Prostate gland (tissue), 2 donors: ENCODE results near the gene USP20.

ENCODE experiments used
- POLR2AphosphoS5 ChIP-seq: sonication (generic); formaldehyde crosslinking; IDR thresholded peaks from one replicate; pipeline ENCODE4 v1.6.1; 2017; ENCODE audit warnings: antibody characterized with exemption
- TF ChIP-seq, protein P1 (sequence below), 4 experiments: fragments of 200-600 bp in 2 of 4; fragments of 450-650 bp in 2 of 4; sonication (generic) in 2 of 4; IDR thresholded peaks; 1 replicate in 3 of 4; 2 replicates in 1 of 4; pipeline ENCODE4 v1.5.1; 2016 to 2019; ENCODE audit warnings: antibody characterized with exemption in 4 of 4, mild to moderate bottlenecking in 2 of 4, moderate library complexity in 2 of 4

DNA sequence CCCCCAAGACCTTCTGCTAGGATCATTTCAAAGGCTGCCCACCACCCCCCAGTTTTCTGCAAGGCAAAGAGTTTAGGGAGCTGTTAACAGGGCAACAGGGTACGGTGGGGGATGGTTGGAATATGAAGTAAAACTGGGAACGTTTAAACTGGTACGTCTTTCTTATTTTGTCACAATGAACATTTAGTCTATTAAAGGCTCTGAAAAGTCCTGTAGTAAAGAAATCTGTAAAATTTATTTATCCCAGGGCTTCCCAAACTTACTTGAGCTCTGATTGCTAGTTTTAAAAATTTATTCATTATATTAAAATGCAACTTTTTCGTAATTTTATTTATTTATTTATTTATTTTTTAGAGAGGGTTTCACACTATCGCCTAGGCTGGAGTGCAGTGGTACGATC, 62.0 kb downstream of the USP20 start:
- no peak for TF ChIP-seq POLR2AphosphoS5
- TF ChIP-seq, protein P1, sequence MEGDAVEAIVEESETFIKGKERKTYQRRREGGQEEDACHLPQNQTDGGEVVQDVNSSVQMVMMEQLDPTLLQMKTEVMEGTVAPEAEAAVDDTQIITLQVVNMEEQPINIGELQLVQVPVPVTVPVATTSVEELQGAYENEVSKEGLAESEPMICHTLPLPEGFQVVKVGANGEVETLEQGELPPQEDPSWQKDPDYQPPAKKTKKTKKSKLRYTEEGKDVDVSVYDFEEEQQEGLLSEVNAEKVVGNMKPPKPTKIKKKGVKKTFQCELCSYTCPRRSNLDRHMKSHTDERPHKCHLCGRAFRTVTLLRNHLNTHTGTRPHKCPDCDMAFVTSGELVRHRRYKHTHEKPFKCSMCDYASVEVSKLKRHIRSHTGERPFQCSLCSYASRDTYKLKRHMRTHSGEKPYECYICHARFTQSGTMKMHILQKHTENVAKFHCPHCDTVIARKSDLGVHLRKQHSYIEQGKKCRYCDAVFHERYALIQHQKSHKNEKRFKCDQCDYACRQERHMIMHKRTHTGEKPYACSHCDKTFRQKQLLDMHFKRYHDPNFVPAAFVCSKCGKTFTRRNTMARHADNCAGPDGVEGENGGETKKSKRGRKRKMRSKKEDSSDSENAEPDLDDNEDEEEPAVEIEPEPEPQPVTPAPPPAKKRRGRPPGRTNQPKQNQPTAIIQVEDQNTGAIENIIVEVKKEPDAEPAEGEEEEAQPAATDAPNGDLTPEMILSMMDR (IDR thresholded peaks at IDR 0.05) = no peak
